ENCODE measurements around the gene RNF113A. TPM values are rescaled to one million over a fixed set of nuclear protein-coding genes. Genes with fewer than 3 reads are reported as not detected.

Gene RNF113A
- total and polyA plus RNA-seq, 2 of the 8 experiments (the other 6 are each of a cell fraction or from before 2014, with no cell fraction given), result 10.3 to 14.2 TPM

- TF ChIP-seq TAF7 (optimal IDR thresholded peaks at IDR 0.05; ENCODE audit: borderline replicate concordance, low read depth, low read length), result peak; percentile 19
- no peak for TF ChIP-seq NANOG (IDR thresholded peaks at IDR 0.05; ENCODE audit: insufficient read depth, low read depth, low read length, poor library complexity, severe bottlenecking)
- no peak for TF ChIP-seq KDM1A (IDR thresholded peaks at IDR 0.05; ENCODE audit: borderline replicate concordance, low read length)
- no peak for TF ChIP-seq CTCF (IDR thresholded peaks at IDR 0.05; ENCODE audit: control extremely low read depth in 1 of 3, insufficient read depth in 1 of 3, low read depth in 1 of 3, low read length in 3 of 3)
- TF ChIP-seq TBP (IDR thresholded peaks at IDR 0.05; ENCODE audit: low read depth, low read length), result peak; percentile 64; the same call in 1 of the 2 replicates
- TF ChIP-seq SP2 (IDR thresholded peaks at IDR 0.05; ENCODE audit: low read length), result no peak
- TF ChIP-seq MAFK (IDR thresholded peaks at IDR 0.05; ENCODE audit: low read depth, low read length), result no peak
- TF ChIP-seq FOSL1 (IDR thresholded peaks at IDR 0.05; ENCODE audit: insufficient read depth, low read depth, low read length), result no peak
- no peak for TF ChIP-seq RFX5 (IDR thresholded peaks at IDR 0.05; ENCODE audit: borderline replicate concordance, low read depth, low read length)
- no peak for TF ChIP-seq RXRA (IDR thresholded peaks at IDR 0.05; ENCODE audit: insufficient read depth, low read depth, low read length)
- TF ChIP-seq, protein P1, sequence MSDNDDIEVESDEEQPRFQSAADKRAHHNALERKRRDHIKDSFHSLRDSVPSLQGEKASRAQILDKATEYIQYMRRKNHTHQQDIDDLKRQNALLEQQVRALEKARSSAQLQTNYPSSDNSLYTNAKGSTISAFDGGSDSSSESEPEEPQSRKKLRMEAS (IDR thresholded peaks at IDR 0.05), result no peak
- peak; percentile 34 to 64 for TF ChIP-seq POLR2A (IDR thresholded peaks at IDR 0.05; ENCODE audit: control extremely low read depth in 1 of 2, low read depth in 2 of 2, low read length in 2 of 2)
- TF ChIP-seq TEAD4 (IDR thresholded peaks at IDR 0.05; ENCODE audit: low read depth, low read length), result no peak
- TF ChIP-seq EGR1 (IDR thresholded peaks at IDR 0.05; ENCODE audit: borderline replicate concordance, low read depth, low read length), result no peak
- no peak for TF ChIP-seq RAD21 (IDR thresholded peaks at IDR 0.05 in 1 of 2, conservative IDR thresholded peaks at IDR 0.05 in 1 of 2; ENCODE audit: low read depth in 2 of 2, low read length in 2 of 2)
These were observed at the start of gene RNF113A, which contains the start of gene NDUFA1 (continued) for GRCh38 chrX:119871599-119872395.

Data from H1 (cell line).